Stimulated activated CD4-positive, alpha-beta T cell treated with anti-CD3 and anti-CD28 coated beads, TNF-alpha, amount 100 ng/mL, for 4 hours (primary cell): ENCODE measurements around the gene RPL26.
"Not testable (repeated sequence)": the region's sequence is repeated elsewhere in the genome, so short reads cannot be mapped to it uniquely, and the experiment has no call there.

ENCODE experiments used
- DNase-seq, 3 experiments: peaks; one replicate each; pipeline ENCODE4 v3.0.0-alpha.2; 2020; ENCODE audit warnings: low read depth in 3 of 3

Gene RPL26

GRCh38 chr17:8394497-8394896, 11.5 kb upstream of the RPL26 start:
- not testable (repeated sequence) for DNase-seq

- DNase-seq: no peak
These were observed 10.7 kb upstream of the RPL26 start for GRCh38 chr17:8393470-8394231.

- no peak for DNase-seq
These were observed 9.9 kb upstream of the RPL26 start for GRCh38 chr17:8392674-8393469.

GRCh38 chr17:8392274-8392673, 9.3 kb upstream of the RPL26 start:
- DNase-seq: no peak

GRCh38 chr17:8391711-8392110, 8.7 kb upstream of the RPL26 start:
- DNase-seq: no peak

GRCh38 chr17:8387914-8388651, 5.1 kb upstream of the RPL26 start:
- DNase-seq: no peak

GRCh38 chr17:8386841-8387240, 3.8 kb upstream of the RPL26 start:
- no peak for DNase-seq

GRCh38 chr17:8384801-8385378, 1.9 kb upstream of the RPL26 start:
- no peak for DNase-seq

- DNase-seq: no peak
These were observed 182 bp downstream of the RPL26 start for GRCh38 chr17:8382880-8383142.

- no peak for DNase-seq
These were observed 727 bp downstream of the RPL26 start for GRCh38 chr17:8382052-8382879.

GRCh38 chr17:8380049-8380448, 2.9 kb downstream of the RPL26 start:
- no peak for DNase-seq

GRCh38 chr17:8378117-8378516, 4.9 kb downstream of the RPL26 start:
- DNase-seq: not testable (repeated sequence)

GRCh38 chr17:8377422-8377821, 5.6 kb downstream of the RPL26 start:
- no peak for DNase-seq

- DNase-seq: peak; percentile 77 to 87 (median 81)
These were observed 6.5 kb downstream of the RPL26 start, which contains the start of gene KRABD2 for GRCh38 chr17:8376271-8377067. KRABD2 (minus strand) TSS chr17:8376704.

- no peak for DNase-seq
These were observed 7.2 kb downstream of the RPL26 start for GRCh38 chr17:8375738-8376259.

- not testable (repeated sequence) for DNase-seq
These were observed 9.1 kb downstream of the RPL26 start for GRCh38 chr17:8373856-8374255.

- no peak for DNase-seq
These were observed 10.6 kb downstream of the RPL26 start for GRCh38 chr17:8372422-8372821.

GRCh38 chr17:8371786-8372185, 11.2 kb downstream of the RPL26 start:
- DNase-seq: no peak

- DNase-seq: no peak
These were observed 13.0 kb downstream of the RPL26 start for GRCh38 chr17:8369944-8370343.

- DNase-seq: no peak
These were observed 14.8 kb downstream of the RPL26 start for GRCh38 chr17:8368193-8368592.
